HG03039 (cell line): ENCODE results near the gene NANOGP8.

Experiments used
- ATAC-seq: cut with Tn5 transposase; IDR thresholded peaks from one replicate; pipeline ENCODE4 v1.9.1; 2021; ENCODE audit warnings: mild to moderate bottlenecking, moderate library complexity; ENCODE audit not compliant: unreplicated experiment

The NANOGP8 gene

DNA sequence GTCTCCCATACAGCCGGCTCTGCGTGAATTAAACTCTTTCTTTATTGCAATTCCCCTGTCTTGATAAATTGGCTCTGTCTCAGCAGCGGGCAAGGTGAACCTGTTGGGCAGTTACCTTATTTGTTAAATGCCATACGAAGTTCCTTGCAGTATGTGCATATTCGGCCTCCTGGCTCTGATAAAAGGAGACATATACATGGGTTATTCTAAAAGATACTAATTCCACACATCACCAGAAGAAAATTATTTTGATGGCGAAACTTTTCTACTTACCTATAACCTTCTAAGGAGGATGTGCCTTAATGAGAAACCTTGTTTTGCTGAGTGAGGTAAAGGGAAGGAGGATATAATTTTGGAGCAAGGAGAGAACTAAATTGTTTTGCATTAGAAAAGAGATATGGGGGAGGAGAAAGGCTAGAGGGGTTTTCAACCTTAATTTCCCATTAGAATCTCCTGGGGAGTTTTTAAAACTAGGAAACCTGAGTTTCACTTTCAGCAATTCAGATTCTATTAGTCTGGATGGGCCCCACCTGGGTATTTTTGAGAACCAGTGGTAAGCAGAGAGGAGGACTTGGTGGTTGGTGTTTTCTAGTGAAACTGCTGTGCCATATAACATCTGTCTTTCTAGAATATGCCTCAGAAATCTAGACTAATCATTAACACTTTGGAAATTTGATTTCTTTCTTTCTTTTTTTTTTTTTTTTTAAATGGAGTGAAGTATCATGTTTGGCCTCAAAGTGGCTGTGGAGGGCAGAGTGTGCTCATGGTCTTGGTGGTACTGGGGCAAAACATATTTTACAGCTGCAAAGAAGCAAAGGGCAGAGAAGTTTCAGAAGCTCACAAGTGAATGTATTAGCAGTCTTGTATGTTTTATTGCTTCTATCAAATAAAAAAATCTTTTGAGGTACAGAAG lies 23.0 kb downstream of the NANOGP8 start:
- no peak for ATAC-seq

DNA sequence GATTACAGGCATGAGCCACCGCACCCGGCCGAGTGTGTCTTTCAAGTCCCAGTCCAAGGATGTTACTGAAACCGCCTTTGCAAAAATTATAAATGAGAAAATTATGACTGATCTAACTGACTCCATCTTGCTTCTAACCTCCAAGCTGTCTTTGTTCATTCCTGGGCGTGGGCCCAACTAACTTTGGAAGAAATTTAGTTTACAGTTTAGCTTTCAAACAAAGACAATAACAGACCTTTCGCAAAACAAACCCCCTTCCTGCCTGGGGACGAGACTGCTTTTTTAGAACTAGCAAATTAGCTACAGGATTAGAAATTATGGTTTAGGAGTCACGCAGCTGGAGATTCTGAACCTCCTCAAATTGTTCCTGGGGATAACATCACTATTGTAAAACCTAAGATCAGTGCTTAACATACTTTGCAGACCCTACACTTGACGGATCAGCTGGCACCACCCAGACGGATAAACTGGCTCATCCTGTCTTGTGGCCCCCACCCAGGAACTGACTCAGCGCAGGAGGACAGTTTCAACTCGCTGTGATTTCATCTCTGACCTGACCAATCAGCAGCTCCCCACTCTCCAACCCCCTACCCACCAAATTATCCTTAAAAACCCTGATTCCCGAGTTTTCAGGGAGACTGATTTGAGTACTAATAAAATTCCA lies 23.8 kb downstream of the NANOGP8 start:
- no peak for ATAC-seq

DNA sequence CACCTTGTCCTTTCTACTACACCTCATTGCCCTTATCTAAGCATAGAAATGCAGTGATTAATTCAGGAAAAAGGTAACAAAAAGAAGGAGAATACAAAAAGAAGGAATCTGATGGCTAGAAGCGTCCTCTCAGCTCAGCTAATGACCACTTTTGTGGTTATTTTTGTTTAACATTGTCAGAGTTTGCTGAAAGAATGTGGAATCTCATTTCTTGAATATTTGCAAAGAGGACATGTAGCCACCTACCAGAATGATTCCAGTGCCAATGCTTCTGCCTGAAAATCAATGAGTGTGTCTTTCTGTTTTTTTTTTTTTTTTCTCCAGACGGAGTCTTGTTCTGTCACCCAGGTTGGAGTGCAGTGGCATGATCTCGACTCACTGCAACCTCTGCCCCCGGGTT lies 24.5 kb downstream of the NANOGP8 start:
- ATAC-seq = no peak

DNA sequence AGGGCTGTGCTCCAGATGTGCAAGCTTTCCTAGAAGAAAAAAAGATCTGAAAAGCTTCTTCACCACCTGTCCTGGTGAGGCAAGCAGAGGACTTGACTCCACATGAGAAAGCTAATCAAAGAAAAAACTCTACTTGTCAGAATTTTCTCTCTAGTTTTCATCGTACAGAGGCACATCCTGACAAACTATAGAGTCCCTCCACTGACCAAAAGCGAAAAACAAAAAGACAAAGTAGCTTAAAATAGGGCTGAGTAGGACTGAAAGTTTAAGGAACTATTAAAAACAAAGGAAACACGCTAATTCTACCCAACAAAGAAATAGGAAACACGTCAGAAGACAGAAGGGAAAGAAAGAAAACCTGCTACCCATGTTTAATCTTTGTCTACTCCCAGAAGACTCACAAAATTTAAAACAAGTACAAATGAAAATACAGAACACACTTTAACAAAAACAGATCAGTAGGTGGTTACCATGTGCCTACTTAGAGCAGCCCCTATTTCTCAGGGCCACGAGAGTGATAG lies 26.5 kb downstream of the NANOGP8 start:
- no peak for ATAC-seq

DNA sequence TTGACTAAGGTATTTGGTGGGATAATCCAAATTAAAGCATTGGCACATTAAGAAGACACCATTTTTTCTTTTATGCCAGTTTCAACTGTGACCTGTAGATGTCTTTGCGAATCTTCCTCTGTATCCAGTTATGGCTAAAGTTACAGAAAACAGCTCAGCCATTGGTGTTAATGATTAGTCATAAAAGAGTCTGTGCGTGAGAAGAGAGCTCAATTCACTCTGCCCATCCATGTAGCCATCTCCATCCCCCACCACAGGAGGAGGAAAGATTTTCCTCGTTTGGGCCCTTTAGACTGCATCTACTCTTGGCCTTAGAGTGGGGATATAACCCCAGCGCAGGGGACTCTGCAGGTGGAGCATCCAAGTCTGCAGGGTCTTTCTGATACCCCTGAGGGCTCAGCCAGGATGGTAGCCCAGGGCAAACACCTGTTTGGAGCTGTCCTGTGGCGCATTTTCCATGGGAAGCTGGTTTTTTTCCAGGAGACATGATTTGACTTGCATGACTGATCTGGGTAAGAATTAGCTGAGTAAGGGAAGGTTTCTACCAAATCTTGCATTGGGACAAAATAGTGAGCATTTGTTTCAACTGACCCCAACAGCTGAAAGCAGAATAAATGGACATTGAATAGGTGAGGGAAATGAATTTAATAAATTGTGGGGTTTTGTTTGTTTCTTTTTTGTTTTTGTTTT lies 29.5 kb downstream of the NANOGP8 start:
- ATAC-seq = no peak

DNA sequence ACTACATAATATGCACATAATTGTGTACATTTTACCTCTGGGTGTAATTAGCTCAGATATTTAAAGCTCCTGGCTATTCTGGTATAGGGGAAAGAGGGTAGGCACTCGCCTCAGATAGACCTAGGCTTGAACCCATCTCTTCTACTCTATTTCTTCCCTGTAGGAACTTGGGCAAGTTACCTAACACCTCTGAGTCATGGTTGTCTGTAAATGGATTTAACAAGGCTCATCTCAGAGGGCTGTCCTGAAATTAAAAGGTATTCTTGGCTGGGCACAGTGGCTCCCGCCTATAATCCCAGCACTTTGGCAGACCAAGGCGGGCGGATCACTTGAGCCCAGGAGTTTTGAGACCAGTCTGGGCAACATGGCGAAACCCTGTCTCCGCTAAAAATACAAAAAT lies 30.7 kb downstream of the NANOGP8 start:
- no peak for ATAC-seq

DNA sequence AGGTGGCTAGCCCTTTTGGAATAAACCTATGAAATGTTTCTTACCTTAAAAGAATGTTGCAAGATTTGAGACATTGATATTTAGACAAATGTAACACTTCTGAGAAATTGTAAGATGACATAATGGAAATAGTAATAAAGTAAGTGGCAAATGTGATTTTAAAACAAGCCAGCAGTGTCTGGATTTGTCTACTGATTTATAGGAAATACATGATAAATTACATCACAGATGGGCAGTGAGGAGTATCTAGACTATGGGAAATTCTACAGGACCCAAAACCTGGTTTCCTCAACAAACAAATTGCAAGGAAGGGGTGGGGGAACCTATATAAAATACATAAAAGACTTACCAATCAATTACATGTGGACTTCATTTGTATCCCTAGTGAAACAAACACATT lies 37.1 kb downstream of the NANOGP8 start:
- ATAC-seq = no peak

DNA sequence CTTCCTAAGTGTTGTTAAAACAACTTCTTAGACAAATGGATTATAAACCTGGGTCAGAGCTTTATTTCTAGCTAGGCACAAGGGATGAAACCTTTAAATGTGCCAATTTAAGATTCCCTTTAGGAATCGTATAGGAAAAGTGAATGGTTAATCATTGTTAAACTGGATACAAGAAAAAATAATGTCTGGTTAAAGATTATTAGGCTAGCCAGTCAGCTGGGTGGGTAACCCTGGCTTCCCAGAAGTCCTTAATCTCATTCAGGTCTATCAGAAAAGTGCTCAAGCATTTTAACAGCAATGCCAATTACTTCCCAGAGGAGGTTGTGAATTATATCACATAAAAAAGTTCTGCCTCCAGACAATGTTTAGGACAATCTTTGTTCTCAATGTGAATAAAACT lies 37.6 kb downstream of the NANOGP8 start:
- no peak for ATAC-seq

DNA sequence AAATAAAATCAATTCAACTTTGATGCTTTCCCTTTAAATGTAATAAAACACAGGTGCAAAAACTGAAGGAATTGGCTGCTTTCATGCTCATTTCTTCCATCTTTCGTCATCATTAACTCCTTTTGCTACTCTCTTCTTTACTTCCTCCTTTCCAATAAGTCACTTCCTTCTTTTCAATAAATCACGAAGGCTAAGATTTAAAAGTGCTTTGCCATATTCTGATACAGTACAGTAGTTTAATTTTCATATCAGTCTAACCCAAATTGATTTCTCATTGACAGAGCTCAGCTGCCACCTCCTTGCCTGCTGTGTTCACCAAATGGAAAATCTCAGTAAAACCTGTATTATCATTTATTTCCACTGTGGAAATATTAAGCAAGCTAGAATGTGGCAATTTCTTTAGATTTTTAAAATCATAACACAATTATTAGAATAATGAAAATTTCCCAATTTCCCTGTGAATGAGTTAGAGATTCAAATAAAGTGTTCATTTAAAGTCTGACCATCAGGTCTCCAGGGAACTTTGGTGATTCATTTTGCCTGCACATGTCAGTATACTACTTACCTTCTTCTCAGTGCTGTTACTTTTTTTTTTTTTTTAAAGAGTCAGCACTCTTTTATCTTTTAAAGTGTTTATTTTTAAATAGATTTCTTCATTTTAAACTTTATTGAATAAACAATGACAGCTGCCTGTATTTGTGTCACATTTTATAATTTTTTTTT lies 41.6 kb downstream of the NANOGP8 start:
- no peak for ATAC-seq

DNA sequence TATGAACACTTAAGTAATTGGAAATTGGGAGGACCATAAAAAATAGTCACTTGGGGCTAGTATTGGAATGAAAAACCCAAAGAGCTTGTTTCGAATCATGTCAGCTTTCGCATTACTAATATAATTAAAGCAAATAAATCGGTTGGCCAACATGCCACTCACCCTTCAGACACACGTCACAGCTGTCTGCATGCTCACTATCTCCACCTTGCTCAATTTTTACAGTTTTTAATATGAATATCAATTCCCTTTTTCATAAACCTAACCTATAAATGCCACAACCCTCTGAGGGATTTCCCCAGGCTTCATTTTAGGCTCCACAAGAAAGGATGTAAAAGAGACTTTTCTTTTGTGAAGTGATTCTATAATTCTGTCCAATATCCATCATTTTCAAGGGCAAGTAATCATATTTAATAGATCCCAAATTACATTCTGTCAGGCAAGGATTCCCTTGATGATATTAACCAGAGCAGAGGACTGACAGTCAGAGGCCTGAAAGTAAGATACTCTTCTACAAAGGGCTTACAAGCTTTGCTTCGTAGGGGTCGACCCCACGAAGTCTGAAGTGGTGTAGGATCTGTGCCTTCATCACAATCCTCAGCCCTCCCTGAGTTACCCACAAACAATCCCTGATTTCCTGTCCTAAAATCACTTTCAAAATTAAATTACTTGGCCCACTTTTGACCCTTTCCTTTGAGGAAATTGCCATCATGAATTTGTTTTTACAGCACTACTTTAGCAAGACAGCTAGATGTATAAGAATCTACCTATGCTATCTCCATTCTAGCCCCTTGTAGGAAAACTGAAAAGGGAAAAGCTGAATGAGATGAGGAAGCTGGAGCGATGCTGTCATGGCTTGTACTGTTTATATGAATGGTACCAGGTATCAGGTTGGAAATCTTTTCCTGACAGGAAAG lies 44.5 kb downstream of the NANOGP8 start:
- ATAC-seq = no peak

DNA sequence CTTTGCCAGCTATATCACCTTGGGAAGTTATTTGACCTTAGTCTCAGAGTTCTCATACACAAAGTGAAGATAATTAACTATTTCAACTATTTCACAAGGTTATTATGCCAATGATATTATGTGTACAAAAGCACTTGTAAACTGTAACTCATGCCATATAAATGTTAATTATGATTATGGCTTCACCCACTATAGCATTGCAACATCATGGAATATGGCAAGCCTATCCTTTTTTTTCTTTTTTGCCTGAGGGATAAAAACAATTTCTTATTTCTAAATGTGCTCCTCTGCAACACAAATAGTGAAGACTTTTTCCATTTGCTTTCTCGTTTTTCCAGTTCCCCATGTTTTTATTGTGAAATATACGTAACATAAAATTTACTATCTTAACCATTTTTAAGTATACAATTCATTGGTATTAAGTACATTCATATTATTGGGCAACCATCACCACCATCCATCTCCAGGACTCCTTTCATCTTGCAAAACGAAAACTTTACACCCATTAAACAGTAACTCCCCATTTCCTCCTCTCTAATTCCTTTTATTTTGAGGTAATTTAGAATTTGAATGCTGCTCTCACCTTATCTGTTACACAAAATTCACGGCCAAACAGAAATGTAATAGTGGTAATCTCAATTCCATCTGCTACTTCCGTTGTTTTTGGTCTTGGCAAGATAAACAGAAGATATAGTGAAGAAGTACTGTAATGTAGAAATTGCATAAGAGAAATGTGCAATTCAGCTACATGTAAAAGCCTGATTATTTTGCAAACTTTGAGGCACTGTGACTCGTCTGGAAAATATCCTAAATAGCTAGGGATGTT lies 46.3 kb downstream of the NANOGP8 start:
- no peak for ATAC-seq
